HPDE6-E6E7 (cell line): ENCODE results near the gene CSRNP2.
A peak's percentile ranks its signal among the peaks of the same experiment; 100 is the strongest.
"Not testable (repeated sequence)": the region's sequence is repeated elsewhere in the genome, so short reads cannot be mapped to it uniquely, and the experiment has no call there.

ENCODE experiments used
- DNase-seq: peaks from one replicate; pipeline ENCODE4 v3.0.0; 2011; ENCODE audit warnings: missing footprints; ENCODE audit errors: extremely low spot score

CSRNP2 gene

DNA sequence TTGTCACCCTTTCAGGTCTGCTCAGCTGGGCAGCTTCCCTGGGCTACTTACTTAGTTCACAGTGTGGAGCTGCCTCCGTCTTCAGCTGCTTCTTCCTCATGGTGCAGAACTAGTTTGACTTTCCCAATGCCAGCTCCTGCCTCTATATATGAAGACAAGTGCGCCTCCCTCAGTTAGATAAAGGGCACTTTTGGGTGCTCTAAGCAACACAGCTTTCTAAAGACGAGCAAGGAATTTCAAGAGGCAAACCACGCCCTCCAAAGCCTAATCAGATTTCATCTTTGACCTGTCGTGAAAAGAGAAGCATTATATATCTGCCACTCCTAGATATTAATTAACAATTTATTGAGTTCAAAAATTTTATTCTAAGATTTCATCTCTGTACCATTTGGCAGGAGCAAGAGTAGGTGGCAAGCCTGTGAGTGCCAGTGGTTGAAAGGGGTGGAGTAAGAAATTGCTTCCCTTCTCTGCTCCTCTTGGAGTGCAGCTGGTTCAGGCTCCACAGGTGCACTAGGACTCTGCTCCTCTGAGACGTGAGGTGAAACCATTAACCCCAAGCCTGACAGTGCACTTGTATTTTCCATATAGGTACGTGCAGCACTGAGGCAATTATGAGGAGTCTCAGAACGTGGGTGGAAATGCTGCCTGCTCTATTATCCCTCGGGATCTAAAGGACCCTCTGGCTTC is 55.1 kb downstream of the CSRNP2 start:
- DNase-seq: peak; percentile 31

DNA sequence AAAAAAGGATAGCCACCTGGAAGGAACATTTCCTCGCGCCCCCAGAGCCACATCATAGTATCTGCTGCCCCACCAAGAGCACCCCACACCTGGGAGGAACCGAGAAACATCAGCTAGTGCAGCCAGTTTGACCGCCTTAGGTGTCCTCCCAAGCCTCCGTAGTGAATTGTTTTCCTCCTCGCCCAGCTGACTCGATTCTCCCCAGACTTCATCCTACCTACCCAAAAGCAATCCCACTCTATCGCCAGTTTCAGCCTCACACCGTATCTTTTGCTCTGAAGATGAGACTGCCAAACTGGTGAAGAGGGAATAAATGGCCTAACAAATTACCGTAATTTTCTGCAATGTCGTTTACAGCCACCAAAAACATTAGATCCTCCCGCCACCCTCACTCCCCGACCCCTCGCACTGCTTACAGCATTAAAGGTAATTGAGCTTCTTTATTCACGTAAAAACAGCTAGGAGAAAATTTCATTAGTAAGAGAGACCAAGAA is 56.0 kb downstream of the CSRNP2 start:
- DNase-seq: no peak

DNA sequence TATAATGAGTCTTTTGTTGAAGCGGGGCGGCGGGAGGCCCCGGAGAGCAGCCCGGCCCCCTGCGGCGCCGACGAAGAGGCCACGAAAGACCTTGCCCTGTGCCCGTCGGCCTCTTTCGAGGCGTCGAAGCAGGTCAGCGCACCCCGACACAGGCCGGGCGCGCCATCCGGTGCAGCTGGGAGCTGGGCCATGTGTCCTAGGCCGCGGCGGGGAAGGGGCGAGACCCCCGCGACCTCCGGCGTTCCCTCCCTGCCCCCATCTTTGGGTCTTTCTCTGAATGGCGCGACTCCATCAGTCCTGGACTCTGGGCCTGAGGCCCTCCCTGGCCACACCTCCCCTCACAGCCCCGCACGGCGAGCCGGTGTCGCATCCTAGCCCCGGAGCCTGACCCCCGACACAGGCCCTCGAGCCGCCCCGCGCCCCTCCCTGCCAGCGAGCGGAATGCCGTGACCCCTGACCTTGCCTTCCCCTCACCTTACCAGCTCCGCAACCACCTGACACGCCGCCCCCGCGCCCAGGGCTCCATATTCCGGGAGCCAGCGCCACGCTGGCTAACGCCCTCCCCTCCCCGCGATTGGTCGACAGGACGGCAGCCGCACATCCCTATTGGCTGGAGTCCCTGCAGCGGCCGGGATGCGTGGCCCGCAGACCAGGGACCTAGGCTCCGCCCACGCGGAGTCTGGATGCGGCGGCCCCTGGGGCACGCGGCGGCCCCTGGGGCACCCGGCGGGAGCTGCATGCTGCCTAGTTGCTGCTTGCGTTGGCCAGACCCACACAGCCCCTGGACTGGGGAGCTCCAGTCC is 57.4 kb downstream of the CSRNP2 start, which contains the start of gene SLC11A2:
SLC11A2 (minus strand) TSS at position 549 of the 803 bp plus-strand sequence. CDS start 15,656 bp downstream, outside the sequence.
- peak; percentile 94 for DNase-seq

DNA sequence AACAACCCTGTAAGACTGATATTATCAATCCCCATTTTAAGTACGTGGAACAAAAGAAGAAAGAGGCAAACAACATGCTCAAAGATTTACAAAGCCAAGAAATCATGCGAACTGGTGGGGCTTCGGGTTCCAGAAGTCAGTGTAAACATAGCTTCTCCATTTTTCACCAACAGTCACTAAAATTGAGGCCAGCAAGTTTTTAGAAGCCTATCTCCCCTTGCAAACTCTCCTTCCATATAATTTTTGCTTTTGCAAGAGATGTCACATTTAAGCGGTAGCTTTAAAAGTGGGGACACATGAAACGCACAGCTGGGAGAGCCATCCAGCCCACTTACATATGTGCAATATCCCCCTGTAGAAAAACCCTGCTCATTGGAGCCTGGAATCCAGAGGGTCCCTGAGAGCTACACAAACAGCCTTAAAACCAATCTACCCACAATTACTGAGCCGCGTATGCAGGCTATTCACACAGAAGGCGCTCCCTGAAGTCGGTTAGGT is 58.0 kb downstream of the CSRNP2 start:
- no peak for DNase-seq

DNA sequence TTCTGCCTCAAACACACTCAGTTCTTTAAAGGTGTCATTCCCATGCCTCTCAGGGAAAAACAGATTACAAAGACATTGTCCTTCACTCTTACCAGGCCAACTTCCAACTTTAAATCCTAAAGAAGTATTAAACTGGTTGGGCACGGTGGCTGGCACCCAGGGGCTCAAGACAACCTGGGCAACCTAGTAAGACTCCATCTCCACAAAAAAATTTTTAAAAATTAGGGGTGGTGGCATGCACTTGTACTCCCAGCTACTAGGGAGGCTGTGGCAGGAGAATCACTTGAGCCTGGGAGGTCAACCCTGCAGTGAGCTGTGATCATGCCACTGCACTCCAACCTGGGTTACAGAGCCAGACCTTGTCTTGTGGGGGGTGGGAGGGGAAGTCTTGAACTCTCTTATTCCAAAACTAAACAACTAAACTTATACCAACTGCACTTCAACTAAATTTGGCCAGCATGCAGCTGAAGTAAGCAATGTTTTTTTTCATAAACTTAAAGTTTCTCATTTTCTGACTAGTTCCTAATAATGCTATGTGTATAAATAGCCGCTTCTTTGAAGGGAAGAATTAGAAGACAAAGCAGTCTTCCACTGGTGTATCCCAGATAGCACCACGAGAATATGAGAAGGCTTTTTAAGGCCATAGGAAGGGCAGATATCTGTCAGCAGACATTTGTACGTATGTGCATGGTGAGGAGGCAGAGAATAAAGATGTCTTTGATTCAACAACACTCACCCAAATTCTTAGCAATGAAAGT is 59.6 kb downstream of the CSRNP2 start:
- DNase-seq: no peak

DNA sequence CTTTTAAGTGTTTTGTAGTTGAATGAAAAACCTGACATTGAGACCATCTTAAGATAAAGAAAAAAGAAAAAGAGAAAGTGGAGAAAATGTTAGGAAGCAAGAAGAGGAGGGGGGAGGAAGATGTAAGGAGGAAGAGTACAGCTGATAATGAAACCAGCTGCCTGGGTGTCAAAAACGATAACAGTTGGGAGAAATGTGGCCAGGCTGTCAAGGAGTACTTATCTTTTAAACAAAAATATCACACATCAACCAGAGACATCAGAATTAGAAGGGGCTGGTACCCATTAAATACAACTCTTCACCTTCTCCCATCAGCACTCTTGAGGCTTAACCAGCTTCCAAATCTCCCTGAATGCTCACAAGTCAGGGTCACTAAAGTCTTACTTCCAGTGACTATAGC is 61.7 kb downstream of the CSRNP2 start:
- DNase-seq: no peak

DNA sequence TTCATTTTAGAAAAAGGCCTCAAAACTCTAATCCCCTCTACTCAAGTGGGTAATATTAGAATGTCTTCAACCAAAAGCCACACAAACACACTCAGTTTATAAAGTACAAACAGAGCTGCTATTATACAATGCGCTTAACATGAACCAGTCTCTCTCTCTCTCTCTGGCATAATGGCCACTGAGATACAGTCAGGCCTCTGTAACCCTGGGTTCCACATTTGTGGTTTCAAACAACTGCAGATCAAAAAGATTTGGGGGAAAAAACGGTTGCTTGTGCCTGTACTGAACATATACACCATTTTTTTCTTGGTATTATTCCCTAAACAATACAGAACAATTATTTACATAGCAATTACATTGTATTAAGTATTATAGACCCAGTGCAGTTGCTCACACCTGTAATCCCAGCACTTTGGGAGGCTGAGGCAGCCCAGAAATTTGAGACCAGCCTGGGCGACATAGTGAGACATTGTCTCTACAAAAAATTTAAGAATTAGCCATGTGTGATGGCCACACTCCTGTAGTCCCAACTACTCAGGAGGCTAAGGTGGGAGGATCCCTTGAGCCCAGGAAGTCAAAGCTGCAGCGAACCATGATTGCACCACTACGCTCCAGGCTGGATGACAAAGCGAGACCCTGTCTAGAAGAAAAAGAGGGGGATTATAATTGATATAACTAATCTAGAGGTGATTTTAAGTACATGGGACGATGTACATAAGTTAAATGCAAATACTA is 62.8 kb downstream of the CSRNP2 start:
- DNase-seq: no peak

DNA sequence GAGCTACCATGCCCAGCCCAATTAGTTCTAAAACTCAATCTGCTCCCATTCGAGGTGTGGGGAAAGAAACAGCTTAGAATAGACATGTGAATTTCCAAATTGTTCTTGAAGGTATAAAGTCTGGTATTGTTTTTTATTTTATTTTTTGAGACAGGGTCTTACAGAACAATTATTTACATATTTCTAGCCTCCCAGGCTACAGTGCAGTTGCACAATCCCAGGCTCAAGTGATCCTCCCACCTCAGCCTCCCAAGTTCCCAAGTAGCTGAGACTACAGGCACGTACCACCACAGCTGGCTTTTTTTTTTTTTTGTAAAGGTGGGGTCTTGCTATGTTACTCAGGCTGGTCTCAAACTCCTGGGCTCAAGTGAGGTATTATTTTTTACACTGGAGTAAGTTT is 63.5 kb downstream of the CSRNP2 start:
- DNase-seq: no peak

DNA sequence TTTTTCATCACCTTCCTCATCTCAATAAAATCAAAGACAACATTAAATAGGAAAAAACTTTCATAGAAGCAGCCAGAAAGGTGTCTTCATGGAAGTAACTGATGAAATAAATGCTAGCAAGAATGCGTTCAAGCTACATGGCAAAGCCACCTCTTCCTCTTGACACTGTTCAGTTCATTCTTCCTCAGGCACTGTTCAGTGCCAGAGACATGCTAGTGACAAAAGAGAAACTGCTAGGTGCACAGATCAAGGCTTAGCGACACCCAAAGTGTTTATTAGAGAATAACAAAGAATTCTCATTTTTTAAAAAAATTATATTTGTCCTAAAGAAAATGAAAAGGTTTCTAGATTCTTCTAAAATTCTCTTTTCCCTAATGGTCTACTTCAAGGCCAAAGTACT is 64.4 kb downstream of the CSRNP2 start:
- no peak for DNase-seq

DNA sequence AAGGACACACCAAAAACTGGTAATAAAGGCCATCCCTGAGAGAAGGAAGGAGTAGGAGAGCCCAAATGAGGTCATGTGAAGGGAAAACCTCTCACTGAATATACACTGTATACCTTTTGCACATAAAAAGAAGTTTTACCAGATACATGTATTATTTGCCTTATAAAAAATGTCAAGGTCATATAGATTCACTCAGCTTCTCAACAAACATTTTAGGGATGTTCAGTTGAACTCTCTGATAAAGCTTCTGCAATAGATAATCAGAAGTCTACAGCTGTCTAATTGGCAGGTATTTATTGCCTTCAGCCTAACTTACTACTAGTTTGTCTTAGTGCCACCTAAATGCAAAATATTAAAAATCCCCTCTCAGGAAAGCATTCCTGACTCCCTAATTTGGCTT is 65.9 kb downstream of the CSRNP2 start:
- DNase-seq: no peak

DNA sequence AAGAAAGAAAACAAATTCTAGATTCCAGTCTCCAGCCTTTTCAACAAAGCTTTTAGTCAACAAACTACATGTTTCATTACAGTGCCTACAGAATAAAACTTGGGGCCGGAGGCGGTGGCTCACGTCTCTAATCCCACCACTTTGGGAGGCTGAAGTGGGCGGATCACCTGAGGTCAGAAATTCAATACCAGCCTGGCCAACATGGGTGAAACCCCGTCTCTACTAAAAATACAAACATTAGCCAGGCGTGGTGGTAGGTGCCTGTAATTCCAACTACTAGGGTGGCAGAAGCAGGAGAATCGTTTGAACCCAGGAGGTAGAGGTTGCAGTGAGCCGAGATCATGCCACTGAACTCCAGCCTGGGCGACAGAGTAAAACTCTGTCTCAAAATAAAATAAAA is 68.9 kb downstream of the CSRNP2 start:
- not testable (repeated sequence) for DNase-seq

DNA sequence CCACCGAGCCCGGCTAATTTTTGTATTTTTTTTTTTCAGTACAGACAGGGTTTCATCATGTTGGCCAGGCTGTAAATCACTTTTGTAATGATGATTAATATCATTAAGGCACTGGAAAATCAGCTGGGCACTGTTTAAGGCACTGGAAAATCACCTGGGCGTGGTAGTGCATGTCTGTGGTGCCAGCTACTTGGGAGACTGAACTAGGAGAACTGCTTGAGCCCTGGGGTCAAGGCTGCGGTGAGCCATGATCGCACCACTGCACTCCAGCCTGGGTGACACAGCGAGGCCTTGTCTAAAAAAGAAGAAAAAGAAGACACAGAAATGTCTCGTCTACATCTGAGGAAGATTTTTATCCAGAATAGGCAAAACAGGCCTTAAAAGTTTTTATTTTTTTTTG is 70.0 kb downstream of the CSRNP2 start:
- DNase-seq: no peak

DNA sequence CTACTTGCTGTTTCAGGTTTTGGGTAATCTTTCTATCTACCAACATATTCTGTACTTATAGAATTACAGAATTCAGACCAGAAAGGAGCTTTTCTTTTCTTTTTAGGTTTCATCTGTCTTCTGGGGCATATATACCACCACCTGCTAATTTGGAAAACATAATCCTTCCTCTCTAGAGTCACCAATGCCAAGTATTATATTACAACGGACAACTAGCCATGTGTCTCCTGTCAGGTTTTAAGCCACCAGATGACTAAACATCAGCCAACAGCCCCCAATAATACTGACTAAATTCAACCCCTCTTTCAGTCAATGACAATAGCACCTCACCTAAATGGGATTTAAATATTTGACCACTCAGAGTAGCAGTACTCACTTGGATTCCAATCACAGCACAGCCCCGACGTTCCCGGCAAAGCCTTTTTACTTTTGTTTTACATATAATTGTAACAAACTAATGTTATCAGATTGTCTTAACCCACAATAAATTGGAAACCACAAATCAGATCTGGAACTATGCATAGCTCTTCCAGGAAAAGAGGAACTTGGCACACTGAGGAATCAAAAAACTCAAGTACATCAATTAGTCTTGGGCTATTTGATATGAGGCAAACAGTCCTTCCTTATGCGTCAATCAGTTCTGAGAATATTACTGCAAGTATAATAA is 70.7 kb downstream of the CSRNP2 start:
- no peak for DNase-seq

DNA sequence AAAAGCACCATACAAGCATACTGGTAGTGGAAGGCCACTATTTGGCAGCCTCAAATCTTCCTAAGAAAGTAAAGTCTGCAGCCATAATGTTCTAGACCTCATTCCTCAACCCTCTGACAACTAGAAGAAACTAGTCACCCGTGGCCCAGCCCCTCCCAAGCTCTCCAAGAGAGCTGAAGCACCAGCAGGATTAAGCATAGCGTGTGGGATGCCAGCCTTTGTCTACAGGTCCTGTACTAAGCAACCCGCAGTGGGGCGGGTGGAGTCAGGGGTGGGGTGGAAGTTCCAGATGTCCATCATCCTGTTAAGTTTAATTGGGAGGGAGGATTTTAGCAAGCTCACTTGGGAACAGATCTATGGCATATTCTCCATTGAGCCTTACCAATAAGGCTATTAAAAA is 71.4 kb downstream of the CSRNP2 start:
- no peak for DNase-seq
